GM19468 (cell line): ENCODE data around the gene SDC3.
"Not testable (repeated sequence)": the region's sequence is repeated elsewhere in the genome, so short reads cannot be mapped to it uniquely, and the experiment has no call there.

ENCODE experiments used
- ATAC-seq: cut with Tn5 transposase; IDR thresholded peaks from one replicate; pipeline ENCODE4 v1.9.1; 2021; ENCODE audit warnings: mild to moderate bottlenecking, moderate library complexity, moderate number of reproducible peaks; ENCODE audit not compliant: unreplicated experiment; ENCODE audit errors: extremely low read depth

Gene SDC3

GRCh38 chr1:30879126-30879786, 29.3 kb downstream of the SDC3 start:
- no peak for ATAC-seq

- ATAC-seq, result no peak
These were observed 30.0 kb downstream of the SDC3 start for GRCh38 chr1:30878559-30878958.

GRCh38 chr1:30878016-30878415, 30.5 kb downstream of the SDC3 start:
- ATAC-seq, result no peak

- no peak for ATAC-seq
These were observed 31.2 kb downstream of the SDC3 start for GRCh38 chr1:30877205-30877912.

- no peak for ATAC-seq
These were observed 31.9 kb downstream of the SDC3 start for GRCh38 chr1:30876451-30877204.

- no peak for ATAC-seq
These were observed 32.6 kb downstream of the SDC3 start for GRCh38 chr1:30875916-30876315.

- no peak for ATAC-seq
These were observed 33.4 kb downstream of the SDC3 start for GRCh38 chr1:30875197-30875596.

GRCh38 chr1:30874176-30874575, 34.4 kb downstream of the SDC3 start:
- no peak for ATAC-seq

- ATAC-seq, result no peak
These were observed 35.7 kb downstream of the SDC3 start for GRCh38 chr1:30872948-30873263.

- no peak for ATAC-seq
These were observed 36.3 kb downstream of the SDC3 start for GRCh38 chr1:30872033-30872947.

- ATAC-seq, result no peak
These were observed 37.2 kb downstream of the SDC3 start for GRCh38 chr1:30871276-30871871.

GRCh38 chr1:30870656-30871055, 37.9 kb downstream of the SDC3 start:
- ATAC-seq, result no peak

- ATAC-seq, result no peak
These were observed 38.5 kb downstream of the SDC3 start for GRCh38 chr1:30870035-30870434.

- no peak for ATAC-seq
These were observed 39.6 kb downstream of the SDC3 start for GRCh38 chr1:30868833-30869435.

- not testable (repeated sequence) for ATAC-seq
These were observed 40.5 kb downstream of the SDC3 start for GRCh38 chr1:30868057-30868456.

- no peak for ATAC-seq
These were observed 41.0 kb downstream of the SDC3 start for GRCh38 chr1:30867537-30867936.

- ATAC-seq, result no peak
These were observed 42.0 kb downstream of the SDC3 start for GRCh38 chr1:30866594-30866993.

- no peak for ATAC-seq
These were observed 43.9 kb downstream of the SDC3 start for GRCh38 chr1:30864681-30865080.

GRCh38 chr1:30863858-30864604, 44.5 kb downstream of the SDC3 start:
- ATAC-seq, result no peak
